Measurements from ENCODE around the gene FADS2.

FADS2 gene

GRCh38 chr11:61846362-61847020 lies 18.4 kb downstream of the FADS2 start:
- no peak for DNase-seq (ENCODE audit: low spot score)

DNA sequence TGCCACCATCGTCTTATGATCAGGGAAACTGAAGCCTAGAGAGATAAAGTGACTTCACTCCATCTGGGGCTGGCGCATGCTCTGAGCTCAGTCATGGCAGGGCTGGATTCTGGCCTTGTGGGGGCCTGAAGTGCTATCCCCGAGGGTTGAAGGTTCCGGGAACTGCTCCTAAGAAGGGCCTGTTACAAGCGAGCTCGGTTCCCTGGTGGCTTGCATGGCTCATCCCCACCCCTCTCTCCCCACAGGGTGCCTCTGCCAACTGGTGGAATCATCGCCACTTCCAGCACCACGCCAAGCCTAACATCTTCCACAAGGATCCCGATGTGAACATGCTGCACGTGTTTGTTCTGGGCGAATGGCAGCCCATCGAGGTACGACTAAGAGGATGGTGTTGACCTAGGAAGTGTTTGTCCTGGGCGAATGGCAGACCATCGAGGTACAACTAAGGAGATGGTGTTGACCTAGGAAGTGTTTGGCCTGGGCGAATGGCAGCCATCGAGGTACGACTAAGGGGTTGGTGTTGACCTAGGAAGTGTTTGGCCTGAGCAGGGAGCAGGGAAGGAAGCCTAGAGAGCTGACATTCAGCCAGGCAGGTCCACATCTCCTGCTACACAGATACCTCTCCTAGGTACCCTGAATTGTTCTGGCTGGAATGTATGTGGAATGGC lies 19.9 kb downstream of the FADS2 start:
- DNase-seq (ENCODE audit: low spot score) = no peak

GRCh38 chr11:61848631-61849030 lies 20.5 kb downstream of the FADS2 start:
- DNase-seq (ENCODE audit: low spot score) = no peak

DNA sequence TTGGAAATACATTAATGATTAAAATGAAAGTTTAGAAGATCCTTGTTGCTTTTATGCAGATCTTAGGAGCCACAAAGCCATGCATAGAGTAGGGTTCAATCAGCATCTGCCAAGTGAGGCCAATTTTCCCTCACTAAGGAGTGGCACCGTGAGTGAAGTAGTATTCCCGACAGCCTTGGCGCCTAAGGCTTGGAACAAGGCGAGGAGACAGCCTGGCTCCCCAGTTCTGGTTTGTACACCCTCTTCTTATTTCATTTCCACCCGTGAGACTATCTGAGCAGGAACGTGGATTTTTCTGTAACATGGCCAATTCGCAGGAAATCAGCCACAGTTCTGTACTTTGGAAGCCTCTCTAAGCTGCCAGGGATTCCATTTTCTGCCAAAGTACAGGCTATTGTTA lies 22.6 kb downstream of the FADS2 start:
- DNase-seq (ENCODE audit: low spot score) = no peak

GRCh38 chr11:61851113-61851899 lies 23.2 kb downstream of the FADS2 start:
- no peak for DNase-seq (ENCODE audit: low spot score)

- DNase-seq (ENCODE audit: low spot score) = no peak
Measured at GRCh38 chr11:61851900-61852295, 23.8 kb downstream of the FADS2 start.

- no peak for DNase-seq (ENCODE audit: low spot score)
Measured at GRCh38 chr11:61853698-61854169, 25.6 kb downstream of the FADS2 start.

GRCh38 chr11:61854206-61854895 lies 26.3 kb downstream of the FADS2 start:
- no peak for DNase-seq (ENCODE audit: low spot score)

DNA sequence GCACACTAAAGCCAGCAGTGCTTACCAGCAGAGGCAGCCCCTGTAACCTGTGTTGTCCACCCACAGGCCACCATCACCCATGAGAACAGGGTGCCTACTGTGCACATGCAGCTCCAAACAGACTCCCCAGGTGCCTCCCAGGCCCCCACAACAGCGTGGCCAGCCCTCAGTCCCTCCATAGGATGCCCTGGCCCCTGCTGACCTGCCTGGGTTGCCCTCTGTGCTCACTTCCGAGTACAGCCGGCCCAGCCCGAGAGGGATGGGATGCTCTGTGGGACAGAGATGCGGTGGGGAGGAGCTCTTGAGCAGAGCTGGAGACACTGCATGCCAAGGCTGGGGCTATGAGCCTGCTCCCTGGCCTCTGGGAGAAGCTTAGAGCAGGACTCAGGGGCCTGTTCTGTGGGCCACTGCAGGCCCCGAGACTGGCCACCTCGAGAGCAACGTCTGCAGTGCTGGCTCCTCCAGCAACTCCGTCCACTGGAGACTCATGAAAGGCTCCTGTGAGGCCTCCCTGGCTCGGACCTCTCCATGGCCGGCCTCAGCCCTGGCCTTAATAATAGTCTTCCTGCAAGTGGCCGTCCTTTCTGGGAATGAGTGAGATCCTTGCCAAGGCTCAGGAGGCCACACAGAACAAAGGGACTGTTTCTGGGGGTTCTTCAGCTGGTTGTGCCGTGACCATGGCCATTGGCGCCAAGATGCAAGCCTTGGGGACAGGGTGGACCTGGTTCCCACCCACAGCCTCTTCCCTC lies 27.0 kb downstream of the FADS2 start:
- DNase-seq (ENCODE audit: low spot score) = no peak

DNA sequence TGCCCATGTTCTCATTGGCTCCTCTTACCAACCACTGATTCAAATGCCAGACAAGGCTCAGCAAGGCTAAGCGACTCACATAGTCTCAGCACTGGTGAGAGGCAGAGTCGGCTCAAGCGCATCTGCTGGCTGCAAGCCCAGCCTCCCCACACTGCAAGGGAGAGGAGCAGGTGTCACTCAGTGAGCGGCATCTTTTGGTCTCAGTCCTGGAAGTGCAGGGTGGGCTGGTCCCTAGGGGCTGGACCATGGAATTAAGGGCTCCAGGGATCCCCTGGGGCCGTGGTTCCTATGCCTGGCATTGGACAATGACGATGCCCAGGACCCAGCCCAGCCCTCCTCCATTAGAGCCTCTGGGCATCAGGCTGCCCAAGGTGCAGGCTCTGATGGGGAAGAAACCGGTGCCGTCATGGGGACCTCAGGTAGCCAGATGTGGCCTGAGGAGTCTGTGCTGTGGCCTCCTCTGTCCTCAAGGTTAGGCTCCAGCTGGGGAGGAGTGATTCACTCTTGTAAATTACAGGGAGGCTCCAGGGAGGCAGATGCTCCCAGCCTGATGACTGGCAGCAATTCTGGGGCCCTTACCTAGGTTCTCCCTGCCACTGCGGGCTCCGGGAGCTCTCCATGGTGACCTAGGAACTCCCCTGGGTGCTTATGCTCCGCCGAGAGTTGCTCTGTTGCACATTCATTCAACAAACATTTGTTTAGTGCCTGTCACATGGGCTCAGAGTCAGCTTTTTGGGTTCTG lies 28.0 kb downstream of the FADS2 start:
- no peak for DNase-seq (ENCODE audit: low spot score)

- DNase-seq (ENCODE audit: low spot score) = no peak
Measured at GRCh38 chr11:61860054-61860903, 32.2 kb downstream of the FADS2 start.

- DNase-seq (ENCODE audit: low spot score) = no peak
Measured at GRCh38 chr11:61861634-61862033, 33.5 kb downstream of the FADS2 start.

DNA sequence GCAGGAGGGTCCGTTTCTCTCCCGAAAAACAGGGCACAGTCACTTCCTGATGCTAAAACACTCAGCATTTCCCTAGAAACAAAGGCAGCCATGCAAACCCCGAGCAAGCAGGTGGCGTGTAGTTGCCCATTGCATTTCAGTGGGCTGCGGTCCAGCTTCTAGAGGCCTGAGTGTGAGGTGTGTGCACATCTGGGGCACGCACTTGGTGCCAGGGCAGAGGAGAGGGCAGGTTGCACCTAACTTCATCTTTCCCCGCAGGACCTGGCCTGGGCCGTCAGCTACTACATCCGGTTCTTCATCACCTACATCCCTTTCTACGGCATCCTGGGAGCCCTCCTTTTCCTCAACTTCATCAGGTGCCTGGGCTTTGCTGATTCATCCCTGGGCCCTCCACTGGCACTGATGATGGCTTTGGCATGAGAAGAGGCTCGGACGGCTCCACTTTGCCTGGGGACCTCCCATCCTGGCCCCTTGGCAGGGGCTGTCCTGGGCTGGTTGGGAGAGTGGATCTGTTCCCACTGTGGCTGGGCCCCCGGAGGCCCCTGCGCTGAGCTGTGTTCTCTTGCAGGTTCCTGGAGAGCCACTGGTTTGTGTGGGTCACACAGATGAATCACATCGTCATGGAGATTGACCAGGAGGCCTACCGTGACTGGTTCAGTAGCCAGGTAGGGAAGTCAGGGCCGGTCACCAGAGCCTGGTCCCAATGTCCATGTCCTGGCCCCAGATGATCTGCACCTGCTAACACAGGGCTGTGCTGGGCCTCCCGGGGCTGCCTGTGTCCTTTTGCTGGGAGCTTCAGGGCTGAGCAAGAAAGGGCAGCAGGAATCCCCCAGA lies 34.8 kb downstream of the FADS2 start:
- DNase-seq (ENCODE audit: low spot score) = no peak

GRCh38 chr11:61863548-61864081 lies 35.5 kb downstream of the FADS2 start:
- no peak for DNase-seq (ENCODE audit: low spot score)

DNA sequence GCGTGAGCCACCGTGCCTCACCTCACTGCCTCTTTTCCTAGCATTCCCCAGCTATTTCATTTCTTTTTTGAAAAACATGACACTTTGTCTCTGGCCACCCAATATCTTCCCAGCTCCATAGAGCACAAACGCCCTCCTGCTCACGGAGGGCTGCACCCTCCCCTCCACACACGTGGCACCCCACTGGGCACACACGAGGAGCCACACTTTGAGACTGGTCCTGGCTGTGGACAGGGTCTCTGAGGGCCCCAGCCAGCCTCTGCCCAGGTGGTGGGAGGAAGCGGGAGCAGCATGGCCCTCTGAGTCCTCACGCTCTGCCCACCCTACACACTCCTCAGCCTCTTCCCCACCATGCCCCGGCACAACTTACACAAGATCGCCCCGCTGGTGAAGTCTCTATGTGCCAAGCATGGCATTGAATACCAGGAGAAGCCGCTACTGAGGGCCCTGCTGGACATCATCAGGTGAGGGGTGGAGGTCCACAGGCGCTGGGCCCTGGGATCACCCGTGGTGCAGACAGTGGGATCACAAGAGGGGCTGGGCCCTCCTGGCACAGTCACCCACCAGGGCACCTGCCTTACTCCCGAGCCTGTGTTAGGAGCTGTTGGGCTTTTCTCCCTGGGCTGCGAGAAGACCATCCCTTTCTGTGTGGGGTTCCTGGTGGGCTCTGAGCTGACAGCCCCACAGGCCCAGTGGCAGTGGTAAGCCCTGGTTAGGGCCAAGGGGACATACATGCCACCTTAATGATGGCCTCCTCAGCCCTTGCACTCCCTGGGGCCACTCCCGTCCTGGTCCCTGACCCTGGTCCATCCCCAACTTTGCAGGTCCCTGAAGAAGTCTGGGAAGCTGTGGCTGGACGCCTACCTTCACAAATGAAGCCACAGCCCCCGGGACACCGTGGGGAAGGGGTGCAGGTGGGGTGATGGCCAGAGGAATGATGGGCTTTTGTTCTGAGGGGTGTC lies 37.0 kb downstream of the FADS2 start:
- DNase-seq (ENCODE audit: low spot score) = no peak

- DNase-seq (ENCODE audit: low spot score) = no peak
Measured at GRCh38 chr11:61866231-61866957, 38.3 kb downstream of the FADS2 start.

GRCh38 chr11:61866958-61867343 lies 38.9 kb downstream of the FADS2 start:
- DNase-seq (ENCODE audit: low spot score) = no peak
